Hepatocyte (in vitro differentiated cells): Measurements from ENCODE around the gene AGBL1. TPM values are rescaled to one million over a fixed set of nuclear protein-coding genes. Genes with fewer than 3 reads are reported as not detected.

Source experiments
- DNase-seq: peaks from one replicate; pipeline ENCODE4 v3.0.0-alpha.2; 2016; ENCODE audit warnings: low spot score
- H2AFZ ChIP-seq: fragments of 200-600 bp; sonication (generic); 2 replicates; pipeline ENCODE4 v1.6.0; 2016; ENCODE audit warnings: antibody characterized with exemption, mild to moderate bottlenecking
- H3K27ac ChIP-seq: fragments of 200-600 bp; sonication (generic); 2 replicates; pipeline ENCODE4 v1.5.1; 2016; ENCODE audit warnings: mild to moderate bottlenecking
- H3K27me3 ChIP-seq: fragments of 200-600 bp; sonication (generic); 2 replicates; pipeline ENCODE4 v1.6.1; 2016
- H3K36me3 ChIP-seq: fragments of 200-600 bp; sonication (generic); replicated peaks from 2 replicates; pipeline ENCODE4 v1.5.1; 2016; ENCODE audit warnings: low read depth; ENCODE audit not compliant: insufficient read depth
- H3K4me1 ChIP-seq: fragments of 200-600 bp; sonication (generic); 2 replicates; pipeline ENCODE4 v1.5.1; 2016; ENCODE audit warnings: mild to moderate bottlenecking, moderate library complexity; ENCODE audit not compliant: insufficient read depth
- H3K4me2 ChIP-seq: fragments of 200-600 bp; sonication (generic); 2 replicates; pipeline ENCODE4 v1.6.0; 2016
- H3K4me3 ChIP-seq: fragments of 200-600 bp; sonication (generic); 2 replicates; pipeline ENCODE4 v1.5.1; 2016; ENCODE audit warnings: mild to moderate bottlenecking
- H3K79me2 ChIP-seq: fragments of 200-600 bp; sonication (generic); 2 replicates; pipeline ENCODE4 v1.6.0; 2017; ENCODE audit warnings: mild to moderate bottlenecking
- H3K9me2 ChIP-seq: fragments of 200-600 bp; sonication (generic); replicated peaks from 2 replicates; pipeline ENCODE4 v1.6.0; 2017; ENCODE audit warnings: mild to moderate bottlenecking; ENCODE audit not compliant: insufficient read depth
- H3K9me3 ChIP-seq: fragments of 200-600 bp; sonication (generic); 2 replicates; pipeline ENCODE4 v1.5.1; 2016; ENCODE audit warnings: low read depth, mild to moderate bottlenecking
- H4K20me1 ChIP-seq: fragments of 200-600 bp; sonication (generic); 2 replicates; pipeline ENCODE4 v1.6.0; 2016; ENCODE audit warnings: mild to moderate bottlenecking; ENCODE audit not compliant: insufficient read depth, poor library complexity, severe bottlenecking
- EZH2 ChIP-seq: fragments of 200-600 bp; sonication (generic); IDR thresholded peaks from 2 replicates; pipeline ENCODE4 v1.6.1; 2016; ENCODE audit warnings: antibody characterized with exemption, mild to moderate bottlenecking, borderline replicate concordance
- EZH2phosphoT487 ChIP-seq: fragments of 200-600 bp; sonication (generic); IDR thresholded peaks from one replicate; pipeline ENCODE4 v1.6.1; 2018; ENCODE audit warnings: antibody characterized with exemption, mild to moderate bottlenecking, low read depth, moderate library complexity; ENCODE audit not compliant: unreplicated experiment, severe bottlenecking
- WGBS: methylation state at CpG from one replicate; pipeline ENCODE4 v1.1.6; 2016; ENCODE audit warnings: low lambda C conversion rate; ENCODE audit errors: missing lambda C conversion rate; 5-methylcytosine and 5-hydroxymethylcytosine counted together
- polyA plus RNA-seq: library from polyadenylated mRNA; unstranded; fragments of >200 nt; fragmentation: Nextera tagmentation; extraction: Ambion mirVana; gene quantifications from 2 replicates; pipeline ENCODE4 v1.2.1, GENCODE V29; 2016
- total RNA-seq: library from RNA; depleted of rRNA; stranded (reverse); fragments of >200 nt; gene quantifications from 2 replicates; pipeline ENCODE4 v1.2.3, GENCODE V29; 2014
- TF ChIP-seq, protein P1 (sequence below): fragments of 200-600 bp; sonication (generic); IDR thresholded peaks from 2 replicates; pipeline ENCODE4 v1.5.1; 2016; ENCODE audit warnings: antibody characterized with exemption, mild to moderate bottlenecking; ENCODE audit not compliant: poor library complexity

The AGBL1 gene
- total and polyA plus RNA-seq, 2 experiments from 2014 or later: not detected

GRCh38 chr15:86813892-86814291, 734.2 kb downstream of the AGBL1 start:
- no peaks in the 10 kb centered on the region for H3K4me1 ChIP-seq
- H3K27ac ChIP-seq: no peak overlapping the region
- no peaks in the 10 kb centered on the region for H4K20me1 ChIP-seq
- peaks cover 3% of the 10 kb centered on the region for H3K27me3 ChIP-seq
- H3K4me2 ChIP-seq: no peak overlapping the region
- H2AFZ ChIP-seq: no peak overlapping the region
- TF ChIP-seq EZH2phosphoT487: no peak
- WGBS: 93% methylated on average over 7 of the region's 7 CpGs
- H3K36me3 ChIP-seq: no peaks in the 10 kb centered on the region
- H3K9me2 ChIP-seq: no peaks in the 10 kb centered on the region
- no peaks in the 10 kb centered on the region for H3K79me2 ChIP-seq
- no peak overlapping the region for H3K4me3 ChIP-seq
- H3K9me3 ChIP-seq: no peaks in the 10 kb centered on the region
- DNase-seq: no peak

GRCh38 chr15:86829245-86829644, 749.6 kb downstream of the AGBL1 start:
- no peak for DNase-seq
- H2AFZ ChIP-seq: no peak overlapping the region
- no peak overlapping the region for H3K4me2 ChIP-seq
- H3K27ac ChIP-seq: no peak overlapping the region
- WGBS: 57% methylated on average over 1 of the region's 1 CpG
- H3K4me3 ChIP-seq: no peak overlapping the region
- H3K9me3 ChIP-seq: no peaks in the 10 kb centered on the region
- H3K9me2 ChIP-seq: no peaks in the 10 kb centered on the region
- no peak for TF ChIP-seq EZH2
- TF ChIP-seq EZH2phosphoT487: no peak
- TF ChIP-seq, protein P1, sequence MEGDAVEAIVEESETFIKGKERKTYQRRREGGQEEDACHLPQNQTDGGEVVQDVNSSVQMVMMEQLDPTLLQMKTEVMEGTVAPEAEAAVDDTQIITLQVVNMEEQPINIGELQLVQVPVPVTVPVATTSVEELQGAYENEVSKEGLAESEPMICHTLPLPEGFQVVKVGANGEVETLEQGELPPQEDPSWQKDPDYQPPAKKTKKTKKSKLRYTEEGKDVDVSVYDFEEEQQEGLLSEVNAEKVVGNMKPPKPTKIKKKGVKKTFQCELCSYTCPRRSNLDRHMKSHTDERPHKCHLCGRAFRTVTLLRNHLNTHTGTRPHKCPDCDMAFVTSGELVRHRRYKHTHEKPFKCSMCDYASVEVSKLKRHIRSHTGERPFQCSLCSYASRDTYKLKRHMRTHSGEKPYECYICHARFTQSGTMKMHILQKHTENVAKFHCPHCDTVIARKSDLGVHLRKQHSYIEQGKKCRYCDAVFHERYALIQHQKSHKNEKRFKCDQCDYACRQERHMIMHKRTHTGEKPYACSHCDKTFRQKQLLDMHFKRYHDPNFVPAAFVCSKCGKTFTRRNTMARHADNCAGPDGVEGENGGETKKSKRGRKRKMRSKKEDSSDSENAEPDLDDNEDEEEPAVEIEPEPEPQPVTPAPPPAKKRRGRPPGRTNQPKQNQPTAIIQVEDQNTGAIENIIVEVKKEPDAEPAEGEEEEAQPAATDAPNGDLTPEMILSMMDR: no peak
- no peaks in the 10 kb centered on the region for H3K4me1 ChIP-seq
- no peaks in the 10 kb centered on the region for H3K79me2 ChIP-seq
- no peaks in the 10 kb centered on the region for H4K20me1 ChIP-seq
- no peaks in the 10 kb centered on the region for H3K36me3 ChIP-seq
- H3K27me3 ChIP-seq: no peaks in the 10 kb centered on the region

DNA sequence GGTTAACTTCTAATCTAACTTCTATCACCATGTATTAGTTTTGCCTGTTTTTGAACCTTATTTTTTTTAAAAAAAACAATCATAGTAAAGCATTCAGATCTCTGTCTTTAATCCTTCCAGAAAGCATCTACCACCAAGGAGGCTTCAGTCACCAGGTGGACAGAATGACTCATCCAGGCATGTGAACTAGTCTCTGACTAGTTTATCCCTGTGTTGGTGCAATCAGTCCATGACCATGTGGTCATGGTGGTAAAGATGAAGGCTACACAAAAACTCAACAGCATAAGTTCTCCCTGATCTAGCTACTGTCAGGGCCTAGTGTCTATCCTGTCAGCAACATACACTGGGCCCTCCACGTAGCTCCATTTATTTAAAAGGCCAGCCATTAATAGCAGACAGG, 750.6 kb downstream of the AGBL1 start:
- DNase-seq: peak; percentile 19
- Histone ChIP-seq H3K27me3 (no peaks in the 10 kb centered on the region), H3K36me3 (no peaks in the 10 kb centered on the region), H4K20me1 (no peaks in the 10 kb centered on the region), H3K4me3 (no peak overlapping the region), H3K4me1 (no peaks in the 10 kb centered on the region), H3K4me2 (no peak overlapping the region), H3K79me2 (no peaks in the 10 kb centered on the region), H2AFZ (no peak overlapping the region), H3K9me2 (no peaks in the 10 kb centered on the region), H3K27ac (no peak overlapping the region), H3K9me3 (no peaks in the 10 kb centered on the region)
- WGBS: 71% methylated on average over 1 of the region's 1 CpG
- TF ChIP-seq EZH2 (no peak), EZH2phosphoT487 (no peak)
- TF ChIP-seq, protein P1: no peak

- Histone ChIP-seq H3K4me3 (no peak overlapping the region), H3K4me2 (no peak overlapping the region), H3K27ac (no peak overlapping the region), H3K27me3 (no peaks in the 10 kb centered on the region), H3K9me2 (no peaks in the 10 kb centered on the region), H2AFZ (no peak overlapping the region), H3K79me2 (no peaks in the 10 kb centered on the region), H3K36me3 (no peaks in the 10 kb centered on the region), H3K9me3 (no peaks in the 10 kb centered on the region), H3K4me1 (peaks cover 7% of the 10 kb centered on the region), H4K20me1 (no peaks in the 10 kb centered on the region)
- WGBS: 88% methylated on average over 2 of the region's 2 CpGs
- no peak for DNase-seq
- TF ChIP-seq EZH2phosphoT487 (no peak), EZH2 (no peak)
- TF ChIP-seq, protein P1: no peak
Measured at GRCh38 chr15:86833595-86833994, 753.9 kb downstream of the AGBL1 start.
